Lung (tissue), 12 donors: ENCODE results near the gene E2F2. TPM values are rescaled to one million over a fixed set of nuclear protein-coding genes. Genes with fewer than 3 reads are reported as not detected.

Experiments used
- ATAC-seq: fragments of 200-7000 bp; cut with Tn5 transposase; one replicate; pipeline ENCODE4 v1.9.1; 2020; ENCODE audit warnings: moderate number of reproducible peaks; ENCODE audit not compliant: insufficient read depth, low FRiP score
- DNase-seq, 3 donors: peaks; one replicate each; pipeline ENCODE4 v3.0.0-alpha.2; 2013 to 2017
- H3K27ac ChIP-seq, 2 donors: one replicate each; pipeline ENCODE4 v1.5.1; 2013; ENCODE audit warnings: mild to moderate bottlenecking in 2 of 2, moderate library complexity in 2 of 2, control low read depth in 1 of 2, inconsistent platforms in 1 of 2, low read depth in 1 of 2, low read length in 1 of 2
- H3K27me3 ChIP-seq, 3 donors: one replicate each; pipeline ENCODE4 v1.5.1; 2013; ENCODE audit warnings: low read length in 2 of 3; ENCODE audit not compliant: control insufficient read depth in 3 of 3, insufficient read depth in 3 of 3
- H3K36me3 ChIP-seq, 4 donors: one replicate each; pipeline ENCODE4 v1.5.1; 2013; ENCODE audit warnings: low read length in 4 of 4, mild to moderate bottlenecking in 1 of 4, moderate library complexity in 1 of 4; ENCODE audit not compliant: control insufficient read depth in 4 of 4, insufficient read depth in 4 of 4
- H3K4me1 ChIP-seq, 5 donors: one replicate each; pipeline ENCODE4 v1.5.1; 2013; ENCODE audit warnings: low read length in 5 of 5, mild to moderate bottlenecking in 2 of 5, moderate library complexity in 1 of 5; ENCODE audit not compliant: control insufficient read depth in 5 of 5, insufficient read depth in 5 of 5
- H3K4me3 ChIP-seq: one replicate; pipeline ENCODE4 v1.5.1; 2013; ENCODE audit warnings: mild to moderate bottlenecking, control low read depth, moderate library complexity
- H3K9ac ChIP-seq, 2 donors: one replicate each; pipeline ENCODE4 v1.5.1; 2013; ENCODE audit warnings: low read length in 2 of 2, control low read depth in 1 of 2; ENCODE audit not compliant: insufficient read depth in 1 of 2
- H3K9me3 ChIP-seq, 4 donors: one replicate each; pipeline ENCODE4 v1.5.1; 2013; ENCODE audit warnings: low read length in 3 of 4, mild to moderate bottlenecking in 1 of 4, moderate library complexity in 1 of 4; ENCODE audit not compliant: control insufficient read depth in 4 of 4, insufficient read depth in 3 of 4
- CTCF ChIP-seq: IDR thresholded peaks from 2 replicates; pipeline ENCODE4 v1.5.1; 2012; ENCODE audit warnings: mild to moderate bottlenecking; ENCODE audit errors: control extremely low read depth, extremely low read depth
- WGBS, 2 donors: extraction: QIAGEN DNeasy Blood & Tissue Kit; methylation state at CpG; one replicate each; pipeline ENCODE4 v1.1.7; 2013; 5-methylcytosine and 5-hydroxymethylcytosine counted together
- polyA plus RNA-seq, 2 donors: library from polyadenylated mRNA; stranded (reverse); fragments of 200-250 nt; gene quantifications; one replicate each; pipeline ENCODE4 v1.2.1, GENCODE V29; 2013
- total RNA-seq, 2 donors: library from RNA; depleted of rRNA in 1 of 2; stranded (reverse); fragments of >200 nt in 1 of 2; gene quantifications; one replicate each; pipeline ENCODE4 v1.2.1, GENCODE V29; 2014 to 2021
- donor health status: control.
- donor health status: control.
- donor health status: Bipolar disorder and iron deficiency.
- donor health status: healthy.
- donor health status: DM: yes; HTN: yes; CAD: no.

E2F2 gene
- total and polyA plus RNA-seq, 4 donors = 0.83 to 4.9 (median 1.5) TPM

GRCh38 chr1:23459338-23459757, 71.7 kb downstream of the E2F2 start:
- peaks cover 0 to 10% (median 4%) of the 10 kb centered on the region in 4 donors for H3K36me3 ChIP-seq
- no peaks in the 10 kb centered on the region for H3K9me3 ChIP-seq
- H3K27me3 ChIP-seq = no peaks in the 10 kb centered on the region
- no peak overlapping the region for H3K27ac ChIP-seq
- H3K4me1 ChIP-seq = peaks cover 0 to 3% (median 0%) of the 10 kb centered on the region in 5 donors
- H3K4me3 ChIP-seq = no peak overlapping the region
- TF ChIP-seq CTCF = no peak
- ATAC-seq (no peak), DNase-seq (no peak)
- H3K9ac ChIP-seq = no peak overlapping the region
- WGBS, 2 donors = 63 to 68% methylated on average over 2 of the region's 2 CpGs

Other genes starting within 250 kb of the E2F2 start
- gene HNRNPR, start 186.9 kb downstream of the E2F2 start, total RNA-seq = 100 to 1,000 TPM; 112 to 147 TPM
- 10 to 100 TPM; 54.2 to 77.8 TPM for gene HNRNPR, start 186.9 kb downstream of the E2F2 start, polyA plus RNA-seq
- 10 to 100 TPM in 1 of 2 donors, 1 to 10 TPM in 1; 8.9 to 30.9 TPM for gene ZNF436, start 161.4 kb downstream of the E2F2 start, total RNA-seq
- 1 to 10 TPM; 2.1 to 4.2 TPM for gene ZNF436, start 161.4 kb downstream of the E2F2 start, polyA plus RNA-seq
- gene TCEA3, start 106.5 kb downstream of the E2F2 start, total RNA-seq = 10 to 100 TPM; 26.5 to 33.3 TPM
- 10 to 100 TPM; 10.3 to 37.5 TPM for gene TCEA3, start 106.5 kb downstream of the E2F2 start, polyA plus RNA-seq
- 10 to 100 TPM; 34.7 to 38.1 TPM for gene ASAP3, start 47.1 kb downstream of the E2F2 start, total RNA-seq
- 10 to 100 TPM; 16.9 to 25.3 TPM for gene ASAP3, start 47.1 kb downstream of the E2F2 start, polyA plus RNA-seq
- 100 to 1,000 TPM; 119 to 192 TPM for gene ID3, start 28.3 kb upstream of the E2F2 start, total RNA-seq
- 100 to 1,000 TPM; 134 to 275 TPM for gene ID3, start 28.3 kb upstream of the E2F2 start, polyA plus RNA-seq
- gene RPL11, start 160.6 kb upstream of the E2F2 start, total RNA-seq = 1,000 to 10,000 TPM in 1 of 2 donors, 100 to 1,000 TPM in 1; 775 to 1,368 TPM
- 1,000 to 10,000 TPM; 1,517 to 3,087 TPM for gene RPL11, start 160.6 kb upstream of the E2F2 start, polyA plus RNA-seq
- 10 to 100 TPM; 36.2 to 65.0 TPM for gene ELOA, start 212.2 kb upstream of the E2F2 start, total RNA-seq
- gene ELOA, start 212.2 kb upstream of the E2F2 start, polyA plus RNA-seq = 10 to 100 TPM; 24.0 to 27.3 TPM
- gene PITHD1, start 247.2 kb upstream of the E2F2 start, total RNA-seq = 10 to 100 TPM; 44.7 to 55.7 TPM
- 10 to 100 TPM; 39.2 to 50.0 TPM for gene PITHD1, start 247.2 kb upstream of the E2F2 start, polyA plus RNA-seq